GM23248 (cell line): Measurements from ENCODE around the gene HIPK3. TPM values are rescaled to one million over a fixed set of nuclear protein-coding genes. Genes with fewer than 3 reads are reported as not detected.

Experiments used
- DNase-seq: peaks from one replicate; pipeline ENCODE4 v3.0.0-alpha.2; 2015
- H2AFZ ChIP-seq: fragments of 200-600 bp; sonication (generic); 2 replicates; pipeline ENCODE4 v1.6.1; 2016; ENCODE audit warnings: antibody characterized with exemption
- H3F3A ChIP-seq: fragments of 200-600 bp; sonication (generic); 2 replicates; pipeline ENCODE4 v1.6.1; 2016; ENCODE audit warnings: mild to moderate bottlenecking, antibody characterized with exemption, mixed run types; ENCODE audit not compliant: insufficient read depth
- H3K27ac ChIP-seq: fragments of 200-600 bp; sonication (generic); 2 replicates; pipeline ENCODE4 v1.5.1; 2016; ENCODE audit warnings: mild to moderate bottlenecking
- H3K27me3 ChIP-seq: fragments of 200-600 bp; sonication (generic); replicated peaks from 2 replicates; pipeline ENCODE4 v1.6.1; 2016; ENCODE audit warnings: mild to moderate bottlenecking; ENCODE audit not compliant: insufficient read depth
- H3K36me3 ChIP-seq: fragments of 200-600 bp; sonication (generic); 2 replicates; pipeline ENCODE4 v1.6.1; 2016; ENCODE audit warnings: low read depth, mild to moderate bottlenecking
- H3K4me1 ChIP-seq: fragments of 200-600 bp; sonication (generic); 2 replicates; pipeline ENCODE4 v1.6.1; 2016; ENCODE audit warnings: mild to moderate bottlenecking; ENCODE audit not compliant: insufficient read depth
- H3K4me2 ChIP-seq: fragments of 200-600 bp; sonication (generic); one replicate; pipeline ENCODE4 v1.6.1; 2016; ENCODE audit warnings: mild to moderate bottlenecking; ENCODE audit not compliant: unreplicated experiment
- H3K4me3 ChIP-seq: fragments of 200-600 bp; sonication (generic); 2 replicates; pipeline ENCODE4 v1.5.1; 2016; ENCODE audit warnings: mild to moderate bottlenecking
- H3K79me2 ChIP-seq: fragments of 200-600 bp; sonication (generic); 2 replicates; pipeline ENCODE4 v1.6.1; 2016; ENCODE audit warnings: mild to moderate bottlenecking; ENCODE audit not compliant: insufficient read depth
- H3K9ac ChIP-seq: fragments of 200-600 bp; sonication (generic); 2 replicates; pipeline ENCODE4 v1.6.1; 2016; ENCODE audit warnings: mild to moderate bottlenecking
- H3K9me2 ChIP-seq: fragments of 200-600 bp; sonication (generic); 2 replicates; pipeline ENCODE4 v1.6.1; 2016; ENCODE audit warnings: mixed run types, mild to moderate bottlenecking, moderate library complexity; ENCODE audit not compliant: insufficient read depth
- H3K9me3 ChIP-seq: fragments of 200-600 bp; sonication (generic); one replicate; pipeline ENCODE4 v1.6.1; 2017; ENCODE audit warnings: low read depth
- H4K20me1 ChIP-seq: fragments of 200-600 bp; sonication (generic); 2 replicates; pipeline ENCODE4 v1.6.0; 2016; ENCODE audit not compliant: insufficient read depth
- EZH2 ChIP-seq: fragments of 200-600 bp; sonication (generic); IDR thresholded peaks from 2 replicates; pipeline ENCODE4 v1.6.1; 2018; ENCODE audit warnings: antibody characterized with exemption, mild to moderate bottlenecking; ENCODE audit not compliant: insufficient read depth, poor library complexity, severe bottlenecking
- EZH2phosphoT487 ChIP-seq: fragments of 200-600 bp; sonication (generic); IDR thresholded peaks from 2 replicates; pipeline ENCODE4 v1.6.1; 2018; ENCODE audit warnings: antibody characterized with exemption, moderate library complexity, mild to moderate bottlenecking, low read depth; ENCODE audit not compliant: insufficient read depth
- WGBS, 2 experiments: methylation state at CpG; one replicate each; pipeline ENCODE4 v1.1.6; 2015 to 2017; ENCODE audit warnings: low lambda C conversion rate in 2 of 2, low coverage in 1 of 2; ENCODE audit errors: missing lambda C conversion rate in 2 of 2; 5-methylcytosine and 5-hydroxymethylcytosine counted together
- in situ Hi-C: fragments of 300-500 bp; cut with MboI; formaldehyde crosslinking; loops from 2 replicates; pipeline ENCODE4 v1.15.0; 2020
- polyA plus RNA-seq: library from polyadenylated mRNA; unstranded; fragments of >200 nt; fragmentation: Nextera tagmentation; extraction: Ambion mirVana; gene quantifications from 2 replicates; pipeline ENCODE4 v1.2.1, GENCODE V29; 2016
- total RNA-seq: library from RNA; depleted of rRNA; stranded (reverse); fragments of >200 nt; shearing (Covaris generic); gene quantifications from 2 replicates; pipeline ENCODE4 v1.2.3, GENCODE V29; 2014

Gene HIPK3
- total and polyA plus RNA-seq, 2 experiments from 2014 or later = 17.8 to 82.9 TPM

DNA sequence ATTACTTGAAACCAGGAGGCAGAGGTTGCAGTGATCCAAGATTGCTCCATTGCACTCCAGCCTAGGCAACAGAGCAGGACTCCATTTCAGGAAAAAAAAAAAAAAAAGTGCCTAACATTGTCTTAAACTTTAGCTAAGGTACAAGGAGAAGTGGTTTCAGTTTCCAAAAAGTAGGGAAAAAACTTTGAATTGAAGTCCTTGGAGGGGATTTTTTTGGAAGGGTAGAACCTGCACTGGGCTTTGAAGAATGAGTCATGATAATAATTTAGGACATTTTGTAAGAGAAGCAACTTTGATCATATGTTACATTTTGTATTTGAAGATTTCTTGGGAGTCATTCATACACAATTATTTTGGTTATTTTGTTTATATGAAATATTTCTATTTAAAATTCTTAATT is 31.8 kb upstream of the HIPK3 start:
- DNase-seq = no peak
- H3K36me3 ChIP-seq = no peaks in the 10 kb centered on the region
- H3K27me3 ChIP-seq = no peaks in the 10 kb centered on the region
- peaks cover 9% of the 10 kb centered on the region for H3F3A ChIP-seq
- H3K79me2 ChIP-seq = no peaks in the 10 kb centered on the region
- H3K9me2 ChIP-seq = no peaks in the 10 kb centered on the region
- no peak overlapping the region for H3K27ac ChIP-seq
- in situ Hi-C loops = no loop called here
- no peak overlapping the region for H2AFZ ChIP-seq
- no peaks in the 10 kb centered on the region for H4K20me1 ChIP-seq
- no peaks in the 10 kb centered on the region for H3K9me3 ChIP-seq
- no peak overlapping the region for H3K9ac ChIP-seq
- H3K4me1 ChIP-seq = peaks cover 11% of the 10 kb centered on the region; the same call in 1 of the 2 replicates
- no peak for TF ChIP-seq EZH2
- no peak for TF ChIP-seq EZH2phosphoT487
- no peak overlapping the region for H3K4me2 ChIP-seq
- no peak overlapping the region for H3K4me3 ChIP-seq

DNA sequence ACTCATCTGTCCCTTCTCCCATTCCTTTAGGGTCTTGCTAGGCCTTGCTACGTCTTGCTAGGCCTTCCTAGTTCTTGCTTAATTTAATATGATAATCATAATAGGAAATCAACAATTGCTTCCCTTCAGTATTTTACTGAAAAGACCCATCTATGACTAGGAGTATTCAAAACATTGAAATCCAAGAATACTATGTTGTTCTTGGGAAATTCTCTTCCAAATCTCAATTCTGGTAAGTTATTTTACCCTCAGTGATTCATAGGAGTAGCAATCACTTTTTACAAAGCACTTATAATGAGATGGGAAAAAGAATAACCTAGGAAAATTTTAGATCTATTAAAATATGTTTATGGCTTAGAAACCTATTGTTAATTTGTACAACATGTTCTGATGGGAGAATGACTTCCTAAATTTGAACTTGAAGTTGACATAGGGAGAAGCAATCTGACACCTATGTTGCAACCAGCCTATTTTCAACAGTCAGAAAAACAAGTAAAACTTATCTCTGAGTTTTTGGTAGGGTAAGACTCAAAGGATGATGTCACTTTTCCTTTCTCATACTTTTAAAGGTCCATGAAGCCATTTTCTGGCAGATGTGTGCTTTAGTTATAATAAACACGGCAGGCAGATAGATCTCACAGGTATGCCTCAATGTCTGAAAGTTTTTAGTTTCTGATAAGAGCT is 29.5 kb upstream of the HIPK3 start:
- TF ChIP-seq EZH2 = no peak
- TF ChIP-seq EZH2phosphoT487 = no peak
- peak overlapping the region; percentile 37; the same call in 1 of the 2 replicates for H3K27ac ChIP-seq
- H3K4me2 ChIP-seq = no peak overlapping the region
- peaks cover 9% of the 10 kb centered on the region for H3F3A ChIP-seq
- H2AFZ ChIP-seq = peak overlapping the region; percentile 47
- H3K4me1 ChIP-seq = peaks cover 11% of the 10 kb centered on the region; the same call in 1 of the 2 replicates
- no peak overlapping the region for H3K4me3 ChIP-seq
- no peaks in the 10 kb centered on the region for H3K36me3 ChIP-seq
- 51 to 56% methylated on average over 2 of the region's 2 CpGs for WGBS, 2 experiments
- H3K79me2 ChIP-seq = no peaks in the 10 kb centered on the region
- peak; percentile 65 for DNase-seq
- no peaks in the 10 kb centered on the region for H3K27me3 ChIP-seq
- no peaks in the 10 kb centered on the region for H3K9me3 ChIP-seq
- no peak overlapping the region for H3K9ac ChIP-seq
- no peaks in the 10 kb centered on the region for H4K20me1 ChIP-seq
- no peaks in the 10 kb centered on the region for H3K9me2 ChIP-seq
- in situ Hi-C loops = no loop called here

DNA sequence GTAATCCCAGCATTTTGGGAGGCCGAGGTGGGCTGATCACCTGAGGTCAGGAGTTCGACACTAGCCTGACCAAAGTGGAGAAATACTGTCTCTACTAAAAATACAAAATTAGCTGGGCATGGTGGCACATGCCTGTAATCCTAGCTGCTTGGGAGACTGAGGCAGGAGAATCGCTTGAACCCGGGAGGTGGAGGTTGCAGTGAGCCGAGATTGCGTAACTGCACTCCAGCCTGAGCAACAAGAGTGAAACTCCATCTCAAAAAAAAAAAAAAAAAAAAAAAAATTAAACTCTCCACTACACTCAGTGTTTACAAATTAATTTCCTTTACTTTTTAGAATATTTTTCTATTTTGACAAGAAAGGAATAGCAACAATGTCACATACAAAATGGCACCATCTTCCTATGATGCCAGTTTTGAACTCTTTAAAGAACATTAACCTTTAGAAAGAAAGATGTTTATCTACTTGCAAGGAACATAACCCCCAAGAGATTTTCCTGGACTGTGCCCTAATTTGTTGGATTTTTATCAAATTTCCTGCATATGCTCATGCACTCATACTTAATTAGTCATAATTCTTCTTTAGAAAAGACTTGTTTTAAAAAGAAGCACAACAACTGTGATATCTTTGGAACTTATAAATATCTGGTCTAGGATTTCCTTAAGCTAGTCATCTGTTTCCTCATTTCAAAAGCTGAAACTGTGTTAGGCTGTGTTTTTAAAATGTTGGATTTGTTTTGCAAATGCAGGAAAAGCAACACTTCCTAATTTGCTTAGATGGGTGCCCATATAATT is 22.6 kb upstream of the HIPK3 start:
- peak overlapping the region; percentile 18; the same call in 1 of the 2 replicates for H2AFZ ChIP-seq
- in situ Hi-C loops = no loop called here
- 0 out of 2 replicates have a peak, but pooled peaks cover 3% of the 10 kb centered on the region for H4K20me1 ChIP-seq

DNA sequence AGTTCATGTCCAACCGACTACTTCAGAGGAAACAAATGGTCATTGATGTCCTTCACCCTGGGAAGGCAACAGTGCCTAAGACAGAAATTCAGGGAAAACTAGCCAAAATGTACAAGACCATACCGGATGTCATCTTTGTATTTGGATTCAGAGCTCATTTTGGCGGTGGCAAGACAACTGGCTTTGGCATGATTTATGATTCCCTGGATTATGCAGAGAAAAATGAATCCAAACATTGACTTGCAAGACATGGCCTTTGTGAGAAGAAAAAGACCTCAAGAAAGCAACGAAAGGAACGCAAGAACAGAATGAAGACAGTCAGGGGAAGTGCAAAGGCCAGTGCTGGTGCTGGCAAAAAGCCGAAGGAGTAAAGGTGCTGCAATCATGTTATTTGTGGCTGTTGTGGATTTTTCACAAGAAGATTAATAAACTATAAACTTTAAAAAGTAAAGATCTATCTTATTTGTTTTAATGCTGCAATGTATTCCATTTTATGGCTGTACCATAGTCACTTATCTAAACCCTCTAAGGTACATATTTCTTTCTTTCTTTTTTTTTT is 20.1 kb upstream of the HIPK3 start:
- Histone ChIP-seq H3K27ac (no peak overlapping the region), H3K36me3 (no peaks in the 10 kb centered on the region), H3K4me2 (no peak overlapping the region), H3K9me2 (no peaks in the 10 kb centered on the region), H4K20me1 (0 out of 2 replicates have a peak, but pooled peaks cover 3% of the 10 kb centered on the region), H3K4me1 (peaks cover 10% of the 10 kb centered on the region), H3K27me3 (no peaks in the 10 kb centered on the region), H3K4me3 (no peak overlapping the region), H3F3A (peaks cover 8% of the 10 kb centered on the region), H2AFZ (no peak overlapping the region), H3K9ac (no peak overlapping the region), H3K9me3 (no peaks in the 10 kb centered on the region), H3K79me2 (no peaks in the 10 kb centered on the region)
- DNase-seq = no peak
- in situ Hi-C loops = no loop called here
- WGBS, 2 experiments = 78% methylated on average over 6 of the region's 6 CpGs
- no peak for TF ChIP-seq EZH2phosphoT487
- TF ChIP-seq EZH2 = no peak

More for the DNA sequence above, 22.6 kb upstream of the HIPK3 start:
- H3K4me3 ChIP-seq = no peak overlapping the region
- H3F3A ChIP-seq = peaks cover 8% of the 10 kb centered on the region
- 89 to 94% methylated on average over 3 to 6 of the region's 6 CpGs for WGBS, 2 experiments
- DNase-seq = peak; percentile 18
- peaks cover 10% of the 10 kb centered on the region for H3K4me1 ChIP-seq
- TF ChIP-seq EZH2phosphoT487 = no peak
- no peak for TF ChIP-seq EZH2
- peak overlapping the region; percentile 4 for H3K4me2 ChIP-seq
- H3K27ac ChIP-seq = no peak overlapping the region
- H3K27me3 ChIP-seq = no peaks in the 10 kb centered on the region
- no peaks in the 10 kb centered on the region for H3K9me3 ChIP-seq
- no peaks in the 10 kb centered on the region for H3K79me2 ChIP-seq
- H3K36me3 ChIP-seq = no peaks in the 10 kb centered on the region
- no peaks in the 10 kb centered on the region for H3K9me2 ChIP-seq
- H3K9ac ChIP-seq = no peak overlapping the region
